NCI-H1048 (cell line): Measurements from ENCODE around the gene DIP2C.

Experiments used
- DNase-seq: peaks from one replicate; lab custom pipeline; 2025; lab: John Stamatoyannopoulos, UW

The DIP2C gene

DNA sequence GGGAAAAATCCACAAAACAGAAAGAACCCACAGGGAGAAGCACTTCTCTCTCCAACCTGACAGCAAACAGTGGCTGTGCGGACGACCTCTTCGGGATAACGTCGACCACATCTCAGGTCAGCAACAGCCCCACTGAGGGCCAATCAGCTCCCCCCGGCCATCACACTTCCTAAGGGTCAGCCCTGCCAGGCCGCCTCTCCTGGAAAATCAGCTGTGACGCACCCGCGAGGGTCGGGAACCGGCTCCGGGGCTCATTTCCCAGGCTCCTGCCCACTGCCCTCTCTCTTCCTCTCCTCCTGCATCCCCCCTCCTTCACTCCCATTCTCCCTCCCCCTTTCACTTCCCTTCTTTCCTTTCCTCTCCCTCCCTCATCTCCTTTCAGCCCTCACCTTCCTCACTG is 118.3 kb downstream of the DIP2C start:
- DNase-seq = no peak

DNA sequence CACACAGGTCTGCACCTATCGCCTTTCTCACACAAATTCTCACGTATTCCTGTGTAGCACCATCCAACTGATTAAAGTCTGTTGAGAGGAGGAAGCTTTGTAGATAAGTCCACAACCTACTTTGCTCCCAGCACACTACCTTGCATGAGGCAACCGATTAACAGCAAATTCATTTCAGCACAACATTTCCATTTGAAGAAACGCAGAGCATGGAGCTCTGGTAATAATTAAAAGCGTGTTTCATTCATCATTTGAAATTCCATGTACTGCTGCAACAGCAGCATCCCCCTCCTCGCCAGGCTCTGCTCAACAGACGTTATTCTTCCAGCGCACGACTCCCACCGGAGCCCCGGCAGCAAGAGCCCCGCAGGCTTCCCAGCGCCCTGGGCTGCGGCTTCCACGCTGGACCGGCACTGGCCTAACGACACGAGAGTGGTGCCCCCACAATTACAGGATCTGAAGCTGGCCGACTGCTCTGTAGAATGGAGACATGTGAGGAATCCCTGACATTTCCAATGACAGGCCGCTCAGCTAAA is 118.8 kb downstream of the DIP2C start:
- DNase-seq = no peak

GRCh38 chr10:569961-570627 is 119.4 kb downstream of the DIP2C start:
- no peak for DNase-seq

GRCh38 chr10:568848-569247 is 120.6 kb downstream of the DIP2C start:
- DNase-seq = no peak

- DNase-seq = no peak
Observed at GRCh38 chr10:567869-568268, 121.6 kb downstream of the DIP2C start.

- DNase-seq = no peak
Observed at GRCh38 chr10:566241-566885, 123.1 kb downstream of the DIP2C start.

- no peak for DNase-seq
Observed at GRCh38 chr10:565676-566075, 123.8 kb downstream of the DIP2C start.

DNA sequence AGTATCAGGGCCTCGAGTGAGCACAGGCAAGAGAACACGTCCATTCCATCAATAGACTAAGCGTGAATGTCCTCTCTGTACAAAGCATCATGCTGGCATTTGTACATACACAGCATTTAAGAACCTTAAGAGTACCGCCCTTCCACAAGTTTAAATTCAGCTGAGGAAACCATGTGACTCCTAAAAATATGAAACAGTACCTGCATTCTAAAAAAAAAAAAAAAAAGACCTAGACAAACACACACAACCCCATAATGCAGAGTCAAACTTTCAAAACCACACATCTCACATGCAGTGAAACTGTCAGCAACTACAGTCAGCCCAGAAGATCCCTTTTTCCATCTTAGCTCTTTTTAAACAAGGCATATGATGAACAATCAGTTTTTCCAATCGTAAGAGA is 124.3 kb downstream of the DIP2C start:
- DNase-seq = no peak

DNA sequence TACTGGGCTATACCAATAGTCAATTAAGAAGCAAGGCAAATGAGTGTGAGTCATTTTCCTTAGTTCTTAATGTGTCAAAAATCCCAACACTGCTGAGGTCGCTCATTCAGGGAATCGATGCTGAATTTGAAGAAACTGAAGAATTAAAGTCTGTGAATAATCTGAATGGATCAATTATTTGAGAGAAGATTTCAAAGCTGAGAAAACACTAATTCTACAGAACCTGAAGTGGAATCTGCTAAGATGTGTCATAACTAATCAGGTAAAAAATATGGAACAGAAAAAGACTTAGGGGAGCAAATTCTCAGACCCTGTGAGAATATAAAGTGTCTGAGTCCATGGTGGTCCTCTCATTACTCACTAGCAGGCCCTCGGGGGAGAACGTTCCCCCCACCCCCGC is 125.6 kb downstream of the DIP2C start:
- no peak for DNase-seq

GRCh38 chr10:562142-562541 is 127.3 kb downstream of the DIP2C start:
- no peak for DNase-seq

DNA sequence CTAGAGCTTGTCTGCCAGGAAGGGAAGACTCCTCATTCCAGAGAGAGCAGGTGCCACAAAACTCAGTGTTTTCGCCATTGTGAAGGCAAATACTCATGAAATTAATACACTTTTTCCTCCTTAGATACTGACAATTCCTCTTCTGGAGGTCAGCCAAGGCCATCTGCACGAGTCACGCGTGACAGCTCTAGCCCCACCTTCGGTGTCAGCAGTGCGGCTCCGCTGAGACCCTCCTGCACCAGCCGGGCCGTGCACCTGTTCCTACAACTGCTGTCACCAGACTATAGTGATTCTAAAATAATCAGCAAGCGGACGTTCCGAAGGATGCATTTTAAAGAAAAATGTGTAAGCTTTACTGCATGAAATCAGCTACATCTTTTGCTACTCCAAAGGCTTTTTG is 127.7 kb downstream of the DIP2C start:
- no peak for DNase-seq

- no peak for DNase-seq
Observed at GRCh38 chr10:560314-560992, 129.0 kb downstream of the DIP2C start.

DNA sequence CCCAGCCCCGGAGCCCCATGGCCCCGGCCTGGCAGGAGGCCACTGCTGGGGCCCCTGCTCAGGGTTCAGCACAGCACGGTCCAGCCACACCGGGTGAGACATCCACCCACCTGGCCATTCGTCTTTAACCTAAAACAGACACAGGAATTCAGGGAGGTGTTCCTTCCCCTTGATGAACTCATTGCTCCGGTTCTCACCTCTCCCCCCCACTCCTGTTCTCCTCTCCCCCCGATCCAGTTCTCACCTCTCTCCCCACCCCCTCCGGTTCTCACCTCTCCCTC is 129.8 kb downstream of the DIP2C start:
- DNase-seq = no peak

DNA sequence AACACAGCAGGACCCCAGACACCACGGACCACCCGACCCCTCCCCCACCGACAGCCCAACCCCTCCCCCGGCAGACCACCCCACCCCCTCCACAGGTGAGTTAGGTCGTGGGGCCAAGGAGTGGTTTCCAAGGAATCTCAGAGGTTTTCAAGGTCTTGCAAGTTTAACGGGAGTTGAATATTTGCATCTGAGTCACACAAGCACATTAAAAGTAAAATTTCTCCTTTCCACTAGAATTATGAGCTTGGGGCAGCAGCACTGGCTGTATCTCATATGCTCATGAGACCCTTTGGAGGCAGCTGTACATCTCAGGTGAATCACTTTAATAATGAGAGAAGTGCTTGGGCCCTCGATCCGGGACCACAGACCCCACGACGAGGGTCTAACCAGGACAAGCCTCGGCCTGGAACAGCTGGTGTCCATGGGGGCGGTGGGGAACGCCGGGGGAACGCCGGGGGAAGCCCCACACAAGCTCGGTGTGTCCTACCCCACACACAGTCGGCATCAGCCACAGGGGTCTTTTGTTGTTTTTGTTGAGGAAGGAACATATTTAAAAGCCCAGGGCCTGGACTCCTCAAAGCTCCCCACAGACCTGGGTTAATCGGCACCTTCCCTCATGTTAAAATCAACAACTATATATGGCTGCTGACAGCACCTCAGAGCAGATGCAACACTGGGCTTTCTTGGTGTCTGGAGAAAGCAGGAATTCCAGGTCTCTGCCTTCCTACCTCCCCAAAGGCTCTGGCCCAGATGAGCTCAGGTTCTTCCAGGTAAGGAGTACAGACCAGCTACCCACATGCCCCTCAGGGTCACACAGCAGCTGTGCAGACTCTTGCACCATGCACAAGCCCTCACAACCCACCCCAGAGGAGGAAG is 130.3 kb downstream of the DIP2C start:
- no peak for DNase-seq

DNA sequence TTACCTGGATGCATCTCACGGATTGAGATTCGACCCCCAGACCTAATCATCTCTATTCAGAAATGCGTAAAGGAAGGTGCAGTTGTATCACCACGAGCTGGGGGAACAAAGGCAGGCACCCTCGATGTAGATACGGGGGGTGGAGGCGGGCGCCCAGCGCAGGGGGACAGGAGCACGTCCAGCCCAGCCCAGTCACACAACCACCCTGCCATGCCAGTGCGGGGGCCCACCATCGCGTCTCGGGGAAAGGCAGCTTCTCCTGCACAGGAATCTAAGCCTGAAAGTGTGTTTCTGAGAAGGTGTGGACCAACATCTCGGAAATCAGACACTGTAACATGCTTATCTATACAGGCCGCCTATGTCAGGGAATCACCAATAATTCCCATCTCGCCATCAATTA is 131.1 kb downstream of the DIP2C start:
- no peak for DNase-seq

GRCh38 chr10:557792-558328 is 131.6 kb downstream of the DIP2C start:
- no peak for DNase-seq

DNA sequence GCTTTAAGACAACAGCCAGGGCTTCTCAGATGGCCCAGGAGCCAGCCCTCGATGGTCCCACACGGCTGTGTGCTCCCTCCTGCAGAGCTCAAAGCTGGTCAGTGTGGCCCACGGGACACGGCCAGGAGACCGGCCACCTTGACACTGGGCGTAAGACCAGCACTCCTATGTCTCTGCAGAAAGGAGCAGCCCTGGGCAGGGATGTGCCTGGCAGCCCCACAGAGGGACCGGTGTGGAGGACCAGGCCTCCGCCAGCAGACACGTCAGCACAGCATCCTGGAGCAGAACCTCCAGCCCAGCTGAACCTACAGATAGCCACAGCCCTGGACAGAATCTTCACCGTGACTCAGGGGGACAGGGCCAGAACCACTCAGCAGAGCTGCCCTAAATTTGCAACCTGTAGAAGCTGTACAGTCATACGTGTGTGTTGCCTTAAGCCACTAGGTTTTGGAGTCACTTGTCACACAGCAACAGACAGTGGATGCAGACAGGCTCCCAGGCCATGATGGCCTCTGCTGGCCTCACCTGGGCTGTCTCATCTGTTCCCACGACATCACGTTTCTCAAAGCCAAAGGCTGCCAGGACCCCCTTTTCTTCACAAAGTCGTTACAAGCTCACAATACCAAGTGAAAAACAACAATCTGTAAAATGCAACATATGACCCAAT is 132.4 kb downstream of the DIP2C start:
- no peak for DNase-seq

DNA sequence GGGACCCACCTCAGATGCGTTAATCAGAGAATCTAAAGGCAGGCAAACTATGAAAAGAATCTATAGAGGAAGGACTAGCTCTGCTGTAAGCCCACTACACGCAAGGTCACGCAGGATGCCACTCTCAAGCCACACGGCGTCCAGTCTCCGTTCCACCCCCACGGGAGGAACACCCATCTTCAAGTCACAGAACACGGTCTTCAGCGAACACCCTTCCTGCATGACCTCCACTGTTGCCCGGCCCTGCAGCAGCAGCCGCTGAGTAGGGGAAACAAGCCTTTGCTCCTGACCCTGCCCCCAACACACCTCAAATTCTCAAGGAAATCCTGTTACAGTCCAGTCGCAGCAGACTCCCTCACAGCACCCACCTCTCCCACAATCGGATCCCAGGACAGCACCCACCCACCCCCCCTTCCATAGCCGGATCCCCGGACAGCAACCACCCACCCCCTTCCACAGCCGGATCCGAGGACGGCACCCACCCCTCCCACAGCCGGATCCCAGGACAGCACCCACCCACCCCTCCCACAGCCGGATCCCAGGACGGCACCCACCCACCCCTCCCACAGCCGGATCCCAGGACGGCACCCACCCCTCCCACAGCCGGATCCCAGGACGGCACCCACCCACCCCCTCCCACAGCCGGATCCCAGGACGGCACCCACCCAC is 133.7 kb downstream of the DIP2C start:
- DNase-seq = no peak

DNA sequence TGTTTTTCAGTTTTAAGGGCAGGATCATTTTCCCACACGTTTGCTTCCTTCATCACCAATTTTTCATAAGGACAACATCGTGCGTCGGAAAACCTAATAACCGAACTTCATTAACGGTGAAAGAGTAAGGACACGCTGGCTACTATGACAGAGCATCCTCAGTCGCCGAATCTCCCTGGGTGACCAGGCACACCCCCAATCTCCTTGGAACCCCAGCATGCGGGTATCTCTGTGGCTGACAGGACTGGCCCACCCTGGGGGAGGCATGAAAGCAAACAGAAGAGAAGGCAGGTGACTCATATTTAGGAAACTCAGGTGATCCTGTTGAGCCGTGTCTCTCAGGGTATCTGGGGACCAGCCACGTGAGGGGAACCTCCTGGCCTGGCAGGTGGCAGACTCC is 134.2 kb downstream of the DIP2C start:
- no peak for DNase-seq

DNA sequence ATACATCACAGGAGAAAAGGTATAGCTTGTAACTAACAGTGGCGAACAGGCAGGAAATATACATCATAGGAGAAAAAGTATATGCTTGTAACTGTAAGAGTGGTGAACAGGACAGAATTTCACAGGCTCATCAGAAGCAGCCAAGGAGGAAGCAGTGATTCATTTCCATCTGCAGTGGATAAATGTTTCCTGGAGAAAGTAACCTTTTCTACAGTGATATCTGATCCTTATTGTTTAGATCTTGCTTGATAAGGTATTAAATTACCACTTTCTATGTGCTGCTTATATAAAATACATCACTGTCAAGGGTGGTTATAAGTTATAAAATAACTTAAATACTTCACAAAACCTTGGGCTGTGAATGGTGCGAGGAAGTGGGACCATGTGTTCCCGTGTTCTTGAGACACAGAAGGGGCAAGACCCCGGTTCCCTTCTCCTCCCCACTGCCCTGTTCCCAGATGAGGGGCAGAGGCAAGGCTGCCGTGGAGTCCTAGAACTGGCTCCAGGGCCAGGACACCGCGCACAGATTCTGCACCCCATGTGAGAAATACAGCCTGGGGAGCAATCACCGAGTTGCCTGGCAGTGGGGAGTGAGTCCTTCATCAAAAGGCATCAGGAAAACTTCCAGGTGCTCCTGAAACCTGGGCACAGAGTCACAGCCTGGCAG is 135.2 kb downstream of the DIP2C start:
- DNase-seq = no peak

DNA sequence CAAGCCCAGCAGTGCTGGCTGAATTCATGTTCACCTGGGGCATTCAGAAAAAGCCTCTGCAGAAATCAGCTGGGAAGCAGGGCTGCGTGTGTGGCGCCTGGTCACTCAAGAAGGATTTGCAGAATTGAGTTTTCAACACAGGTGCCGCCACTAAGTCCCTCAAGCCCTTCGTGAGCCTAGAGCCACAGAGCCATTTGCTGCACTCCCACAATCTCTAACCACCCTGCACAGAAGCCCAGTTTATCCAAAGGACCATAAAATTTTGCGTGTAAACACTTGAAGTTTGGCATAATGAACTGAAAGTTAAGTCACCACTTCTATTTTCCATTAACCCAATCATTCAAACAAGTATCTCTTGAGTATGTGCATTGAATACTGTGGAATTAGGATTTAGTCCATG is 136.2 kb downstream of the DIP2C start:
- DNase-seq = no peak
